ENCODE data around the gene SPEN. TPM values are rescaled to one million over a fixed set of nuclear protein-coding genes. Genes with fewer than 3 reads are reported as not detected.

The SPEN gene
- total and polyA plus RNA-seq, 10 of the 15 experiments (the other 5 are each of a cell fraction or from before 2014, with no cell fraction given): 5.2 to 58.7 (median 20.1) TPM

- TF ChIP-seq ZNF687 (IDR thresholded peaks at IDR 0.05): peak; percentile 95
These were observed 102.1 kb downstream of the SPEN start (continued) for GRCh38 chr1:15949453-15950245.

GRCh38 chr1:15950302-15950701 lies 102.8 kb downstream of the SPEN start:
- 0 out of 2 replicates have a peak overlapping the region, but pooled peaks have one; percentile 31 for H3K4me3 ChIP-seq
- H3K79me2 ChIP-seq (ENCODE audit: control insufficient read depth, insufficient read depth, low read length): peaks cover 22% of the 10 kb centered on the region
- H3K4me2 ChIP-seq (ENCODE audit: control insufficient read depth, insufficient read depth): peak overlapping the region; percentile 69
- peaks cover 40% of the 10 kb centered on the region for H3K4me1 ChIP-seq (ENCODE audit: control insufficient read depth, insufficient read depth, low read length)
- DNase-seq (ENCODE audit: low read depth, low spot score) (no peak), ATAC-seq (peak; percentile 12), FAIRE-seq (peak; percentile 31)
- no TSS peak for BruUV-seq (replicated peaks)
- 17% methylated on average over 4 of the region's 4 CpGs for WGBS (ENCODE audit: insufficient coverage, insufficient replicate concordance, low lambda C conversion rate, missing lambda C conversion rate)
- no peaks in the 10 kb centered on the region; the same call in 1 of the 2 replicates for H4K20me1 ChIP-seq (ENCODE audit: control insufficient read depth, insufficient read depth)
- in situ Hi-C loops (cut with MboI): no loop called here
- peak overlapping the region; percentile 57; the same call in 1 of the 2 replicates for H3K9ac ChIP-seq (ENCODE audit: control insufficient read depth, insufficient read depth, low read length)
- SMC1A ChIA-PET (ENCODE audit: uncharacterized antibody, unreplicated experiment): interaction anchor here (0.7 to 5.6 kb wide), 8 partner anchors 13 to 135 kb away, joined by 3 to 78 read pairs (median 4); no protein-coding TSS in a partner anchor
- no peaks in the 10 kb centered on the region for H3K9me3 ChIP-seq (replicated peaks; ENCODE audit: control insufficient read depth, insufficient read depth, low read length)
- TF ChIP-seq EGR1 (IDR thresholded peaks at IDR 0.05; ENCODE audit: borderline replicate concordance in 1 of 2, low read depth in 2 of 2, low read length in 2 of 2) (peak in 1 of 2 experiments; percentile 51; a peak in 1 of 3 replicates), ATF7 (IDR thresholded peaks at IDR 0.05; ENCODE audit: low read depth) (no peak), BHLHE40 (IDR thresholded peaks at IDR 0.05; ENCODE audit: borderline replicate concordance in 1 of 2, low read depth in 2 of 2, low read length in 1 of 2) (peak; percentile 23 to 84; a peak in 2 of 4 replicates), USF1 (IDR thresholded peaks at IDR 0.05; ENCODE audit: borderline replicate concordance, extremely low read length, insufficient read depth, low read depth, low read length) (peak; percentile 69), BCL11A (IDR thresholded peaks at IDR 0.05; ENCODE audit: low read depth, low read length) (no peak), ATF3 (IDR thresholded peaks at IDR 0.05; ENCODE audit: borderline replicate concordance, extremely low read depth, low read depth, low read length) (0 out of 2 replicates have a peak, but pooled peaks have one; percentile 33)
- no peaks in the 10 kb centered on the region for H3K27me3 ChIP-seq (replicated peaks in 1 of 2; ENCODE audit: control insufficient read depth in 2 of 2, insufficient read depth in 2 of 2, low read length in 1 of 2)
- intact Hi-C loops (cut with micrococcal nuclease; ENCODE audit: unreplicated experiment): no loop called here
- no peak overlapping the region for H2AFZ ChIP-seq (ENCODE audit: control insufficient read depth, low read depth, low read length)
- peaks cover 6 to 40% of the 10 kb centered on the region in 2 experiments for H3K36me3 ChIP-seq (ENCODE audit: control insufficient read depth in 2 of 2, insufficient read depth in 2 of 2, low read length in 1 of 2)
- CTCF ChIA-PET: interaction anchor here (0.9 to 4.7 kb wide), 9 partner anchors 14 to 159 kb away, joined by 3 to 25 read pairs (median 4); partner anchors contain the start of gene ZBTB17
- RAD21 ChIA-PET (ENCODE audit: unreplicated experiment): interaction anchor here (1.0 to 5.0 kb wide), 8 partner anchors 9 to 134 kb away, joined by 3 to 34 read pairs (median 8); no protein-coding TSS in a partner anchor
- POLR2A ChIA-PET: interaction anchor here (0.6 to 4.4 kb wide), 5 partner anchors 9 to 26 kb away, joined by 3 to 47 read pairs (median 6); partner anchors contain the start of gene ZBTB17
- peak overlapping the region; percentile 79 for H3K27ac ChIP-seq (ENCODE audit: control insufficient read depth, insufficient read depth)
